ENCODE measurements around the gene TMEM178B. TPM values are rescaled to one million over a fixed set of nuclear protein-coding genes. Genes with fewer than 3 reads are reported as not detected.

The TMEM178B gene
- polyA plus RNA-seq, 4 donors, result 0.30 to 0.69 TPM; not detected in 2

GRCh38 chr7:141344153-141344935 is 270.5 kb downstream of the TMEM178B start:
- Histone ChIP-seq H3K36me3 (ENCODE audit: control insufficient read depth in 3 of 3, insufficient read depth in 2 of 3, low read depth in 1 of 3, low read length in 3 of 3) (no peaks in the 10 kb centered on the region), H3K9me3 (ENCODE audit: control insufficient read depth in 2 of 2, insufficient read depth in 1 of 2, low read depth in 1 of 2, low read length in 1 of 2) (no peaks in the 10 kb centered on the region), H3K4me1 (ENCODE audit: control insufficient read depth in 3 of 3, insufficient read depth in 2 of 3, low read depth in 1 of 3, low read length in 2 of 3) (no peaks in the 10 kb centered on the region), H3K27me3 (ENCODE audit: control insufficient read depth in 3 of 3, insufficient read depth in 3 of 3, low read length in 3 of 3) (peaks cover 0 to 5% (median 0%) of the 10 kb centered on the region in 3 donors), H3K27ac (ENCODE audit: low read depth in 1 of 3, low read length in 2 of 3) (no peak overlapping the region), H3K4me3 (ENCODE audit: low read depth in 1 of 3, low read length in 3 of 3) (no peak overlapping the region)
- no peak for DNase-seq
- no peak for FAIRE-seq
- 62 to 81% (median 76%) methylated on average over 3 of the region's 3 CpGs for WGBS, 3 donors

GRCh38 chr7:141348728-141349127 is 274.9 kb downstream of the TMEM178B start:
- H3K36me3 ChIP-seq (ENCODE audit: control insufficient read depth in 3 of 3, insufficient read depth in 2 of 3, low read depth in 1 of 3, low read length in 3 of 3), result no peaks in the 10 kb centered on the region
- no peaks in the 10 kb centered on the region for H3K4me1 ChIP-seq (ENCODE audit: control insufficient read depth in 3 of 3, insufficient read depth in 2 of 3, low read depth in 1 of 3, low read length in 2 of 3)
- 79 to 84% (median 81%) methylated on average over 7 of the region's 7 CpGs for WGBS, 3 donors
- peaks cover 0 to 5% (median 0%) of the 10 kb centered on the region in 3 donors for H3K27me3 ChIP-seq (ENCODE audit: control insufficient read depth in 3 of 3, insufficient read depth in 3 of 3, low read length in 3 of 3)
- no peak for DNase-seq
- no peak for FAIRE-seq
- H3K27ac ChIP-seq (ENCODE audit: low read depth in 1 of 3, low read length in 2 of 3), result no peak overlapping the region
- H3K9me3 ChIP-seq (ENCODE audit: control insufficient read depth in 2 of 2, insufficient read depth in 1 of 2, low read depth in 1 of 2, low read length in 1 of 2), result no peaks in the 10 kb centered on the region
- H3K4me3 ChIP-seq (ENCODE audit: low read depth in 1 of 3, low read length in 3 of 3), result no peak overlapping the region

- no peaks in the 10 kb centered on the region for H3K36me3 ChIP-seq (ENCODE audit: control insufficient read depth in 3 of 3, insufficient read depth in 2 of 3, low read depth in 1 of 3, low read length in 3 of 3)
- 70 to 76% (median 72%) methylated on average over 5 of the region's 5 CpGs for WGBS, 3 donors
- H3K9me3 ChIP-seq (ENCODE audit: control insufficient read depth in 2 of 2, insufficient read depth in 1 of 2, low read depth in 1 of 2, low read length in 1 of 2), result no peaks in the 10 kb centered on the region
- no peak overlapping the region for H3K27ac ChIP-seq (ENCODE audit: low read depth in 1 of 3, low read length in 2 of 3)
- peaks cover 0 to 5% (median 0%) of the 10 kb centered on the region in 3 donors for H3K27me3 ChIP-seq (ENCODE audit: control insufficient read depth in 3 of 3, insufficient read depth in 3 of 3, low read length in 3 of 3)
- no peak overlapping the region for H3K4me3 ChIP-seq (ENCODE audit: low read depth in 1 of 3, low read length in 3 of 3)
- no peaks in the 10 kb centered on the region for H3K4me1 ChIP-seq (ENCODE audit: control insufficient read depth in 3 of 3, insufficient read depth in 2 of 3, low read depth in 1 of 3, low read length in 2 of 3)
- no peak for FAIRE-seq
- no peak for DNase-seq
Measured at GRCh38 chr7:141349338-141349737, 275.5 kb downstream of the TMEM178B start.

- H3K4me1 ChIP-seq (ENCODE audit: control insufficient read depth in 3 of 3, insufficient read depth in 2 of 3, low read depth in 1 of 3, low read length in 2 of 3), result no peaks in the 10 kb centered on the region
- no peak overlapping the region for H3K4me3 ChIP-seq (ENCODE audit: low read depth in 1 of 3, low read length in 3 of 3)
- H3K36me3 ChIP-seq (ENCODE audit: control insufficient read depth in 3 of 3, insufficient read depth in 2 of 3, low read depth in 1 of 3, low read length in 3 of 3), result no peaks in the 10 kb centered on the region
- no peak overlapping the region for H3K27ac ChIP-seq (ENCODE audit: low read depth in 1 of 3, low read length in 2 of 3)
- H3K27me3 ChIP-seq (ENCODE audit: control insufficient read depth in 3 of 3, insufficient read depth in 3 of 3, low read length in 3 of 3), result peaks cover 0 to 5% (median 0%) of the 10 kb centered on the region in 3 donors
- no peak for DNase-seq
- FAIRE-seq, result no peak
- WGBS, 3 donors, result 67 to 84% (median 74%) methylated on average over 2 of the region's 2 CpGs
- no peaks in the 10 kb centered on the region for H3K9me3 ChIP-seq (ENCODE audit: control insufficient read depth in 2 of 2, insufficient read depth in 1 of 2, low read depth in 1 of 2, low read length in 1 of 2)
Measured at GRCh38 chr7:141349804-141350203, 275.9 kb downstream of the TMEM178B start.

GRCh38 chr7:141351175-141351574 is 277.3 kb downstream of the TMEM178B start:
- WGBS, 3 donors, result 60 to 75% (median 67%) methylated on average over 3 of the region's 3 CpGs
- peaks cover 0 to 7% (median 0%) of the 10 kb centered on the region in 3 donors for H3K27me3 ChIP-seq (ENCODE audit: control insufficient read depth in 3 of 3, insufficient read depth in 3 of 3, low read length in 3 of 3)

GRCh38 chr7:141352955-141353354 is 279.1 kb downstream of the TMEM178B start:
- H3K27ac ChIP-seq (ENCODE audit: low read depth in 1 of 3, low read length in 2 of 3), result no peak overlapping the region
- no peak overlapping the region for H3K4me3 ChIP-seq (ENCODE audit: low read depth in 1 of 3, low read length in 3 of 3)
- 67 to 76% (median 75%) methylated on average over 3 of the region's 3 CpGs for WGBS, 3 donors
- no peaks in the 10 kb centered on the region for H3K36me3 ChIP-seq (ENCODE audit: control insufficient read depth in 3 of 3, insufficient read depth in 2 of 3, low read depth in 1 of 3, low read length in 3 of 3)
- no peaks in the 10 kb centered on the region for H3K4me1 ChIP-seq (ENCODE audit: control insufficient read depth in 3 of 3, insufficient read depth in 2 of 3, low read depth in 1 of 3, low read length in 2 of 3)
- no peaks in the 10 kb centered on the region for H3K9me3 ChIP-seq (ENCODE audit: control insufficient read depth in 2 of 2, insufficient read depth in 1 of 2, low read depth in 1 of 2, low read length in 1 of 2)
- no peak for DNase-seq
- H3K27me3 ChIP-seq (ENCODE audit: control insufficient read depth in 3 of 3, insufficient read depth in 3 of 3, low read length in 3 of 3), result peaks cover 0 to 3% (median 0%) of the 10 kb centered on the region in 3 donors
- FAIRE-seq, result no peak

More at GRCh38 chr7:141351175-141351574, 277.3 kb downstream of the TMEM178B start:
- Histone ChIP-seq H3K27ac (ENCODE audit: low read depth in 1 of 3, low read length in 2 of 3) (no peak overlapping the region), H3K4me3 (ENCODE audit: low read depth in 1 of 3, low read length in 3 of 3) (no peak overlapping the region), H3K9me3 (ENCODE audit: control insufficient read depth in 2 of 2, insufficient read depth in 1 of 2, low read depth in 1 of 2, low read length in 1 of 2) (no peaks in the 10 kb centered on the region), H3K4me1 (ENCODE audit: control insufficient read depth in 3 of 3, insufficient read depth in 2 of 3, low read depth in 1 of 3, low read length in 2 of 3) (no peaks in the 10 kb centered on the region), H3K36me3 (ENCODE audit: control insufficient read depth in 3 of 3, insufficient read depth in 2 of 3, low read depth in 1 of 3, low read length in 3 of 3) (no peaks in the 10 kb centered on the region)
- no peak for FAIRE-seq
- no peak for DNase-seq

GRCh38 chr7:141354251-141354650 is 280.4 kb downstream of the TMEM178B start:
- no peak overlapping the region for H3K4me3 ChIP-seq (ENCODE audit: low read depth in 1 of 3, low read length in 3 of 3)
- FAIRE-seq (no peak), DNase-seq (no peak)
- no peak overlapping the region for H3K27ac ChIP-seq (ENCODE audit: low read depth in 1 of 3, low read length in 2 of 3)
- no peaks in the 10 kb centered on the region for H3K4me1 ChIP-seq (ENCODE audit: control insufficient read depth in 3 of 3, insufficient read depth in 2 of 3, low read depth in 1 of 3, low read length in 2 of 3)
- 61 to 86% (median 74%) methylated on average over 1 of the region's 1 CpG for WGBS, 3 donors
- no peaks in the 10 kb centered on the region for H3K36me3 ChIP-seq (ENCODE audit: control insufficient read depth in 3 of 3, insufficient read depth in 2 of 3, low read depth in 1 of 3, low read length in 3 of 3)
- H3K27me3 ChIP-seq (ENCODE audit: control insufficient read depth in 3 of 3, insufficient read depth in 3 of 3, low read length in 3 of 3), result peaks cover 0 to 3% (median 0%) of the 10 kb centered on the region in 3 donors
- no peaks in the 10 kb centered on the region for H3K9me3 ChIP-seq (ENCODE audit: control insufficient read depth in 2 of 2, insufficient read depth in 1 of 2, low read depth in 1 of 2, low read length in 1 of 2)

GRCh38 chr7:141355032-141355431 is 281.2 kb downstream of the TMEM178B start:
- WGBS, 3 donors, result 13 to 30% (median 26%) methylated on average over 1 of the region's 1 CpG
- no peak for FAIRE-seq
- H3K27ac ChIP-seq (ENCODE audit: low read depth in 1 of 3, low read length in 2 of 3), result no peak overlapping the region

More at GRCh38 chr7:141355032-141355431, 281.2 kb downstream of the TMEM178B start:
- DNase-seq, result no peak
- Histone ChIP-seq H3K4me3 (ENCODE audit: low read depth in 1 of 3, low read length in 3 of 3) (no peak overlapping the region), H3K27me3 (ENCODE audit: control insufficient read depth in 3 of 3, insufficient read depth in 3 of 3, low read length in 3 of 3) (peaks cover 0 to 3% (median 0%) of the 10 kb centered on the region in 3 donors), H3K36me3 (ENCODE audit: control insufficient read depth in 3 of 3, insufficient read depth in 2 of 3, low read depth in 1 of 3, low read length in 3 of 3) (no peaks in the 10 kb centered on the region), H3K4me1 (ENCODE audit: control insufficient read depth in 3 of 3, insufficient read depth in 2 of 3, low read depth in 1 of 3, low read length in 2 of 3) (no peaks in the 10 kb centered on the region), H3K9me3 (ENCODE audit: control insufficient read depth in 2 of 2, insufficient read depth in 1 of 2, low read depth in 1 of 2, low read length in 1 of 2) (no peaks in the 10 kb centered on the region)
